Caco-2 (cell line): ENCODE results near the gene PPP1R2. TPM values are rescaled to one million over a fixed set of nuclear protein-coding genes. Genes with fewer than 3 reads are reported as not detected.
"Not testable (repeated sequence)": the region's sequence is repeated elsewhere in the genome, so short reads cannot be mapped to it uniquely, and the experiment has no call there.

Experiments
- BruUV-seq: library from RNA; stranded (reverse); fragments of 400-500 nt; replicated peaks from 2 replicates; lab custom pipeline; 2021; lab: Mats Ljungman, UMichigan
- CTCF ChIA-PET: fragments of 300-600 bp; sonication (Branson Sonifier 250); formaldehyde crosslinking; loops from one replicate; lab custom pipeline; 2022; ENCODE audit warnings: antibody characterized with exemption; lab: Charles Lee
- POLR2A ChIA-PET: fragments of 300-600 bp; sonication (Branson Sonifier 250); formaldehyde crosslinking; loops from one replicate; lab custom pipeline; 2022; ENCODE audit warnings: antibody characterized with exemption; lab: Charles Lee
- DNase-seq, 2 experiments: peaks; one replicate each; pipeline versions ENCODE4 v3.0.0 to v3.0.0-alpha.2; 2020 to 2022
- H3K27me3 ChIP-seq: replicated peaks from 2 replicates; pipeline ENCODE4 v1.6.0; 2011; ENCODE audit warnings: low read length; ENCODE audit not compliant: control insufficient read depth, insufficient read depth
- H3K36me3 ChIP-seq: 2 replicates; pipeline ENCODE4 v1.5.1; 2011; ENCODE audit warnings: low read length; ENCODE audit not compliant: control insufficient read depth, insufficient read depth
- H3K4me1 ChIP-seq: fragments of 250-450 bp; sonication (Bioruptor Pico); 2 replicates; pipeline ENCODE4 v1.5.1; 2020; ENCODE audit warnings: mild to moderate bottlenecking
- H3K4me3 ChIP-seq: 2 replicates; pipeline ENCODE4 v1.5.1; 2011; ENCODE audit warnings: low read depth, mild to moderate bottlenecking, control low read depth, low read length
- H3K9me3 ChIP-seq: fragments of 250-450 bp; sonication (Bioruptor Pico); 2 replicates; pipeline ENCODE4 v1.5.1; 2020; ENCODE audit warnings: mild to moderate bottlenecking, moderate library complexity
- H3K27ac Mint-ChIP-seq: one replicate; pipeline ENCODE4 v1.8.0; 2022; ENCODE audit warnings: mixed read lengths; ENCODE audit not compliant: unreplicated experiment
- H3K27me3 Mint-ChIP-seq: one replicate; pipeline ENCODE4 v1.8.0; 2022; ENCODE audit warnings: mixed read lengths; ENCODE audit not compliant: insufficient read depth, unreplicated experiment
- H3K36me3 Mint-ChIP-seq: one replicate; pipeline ENCODE4 v1.8.0; 2022; ENCODE audit warnings: mild to moderate bottlenecking, mixed read lengths; ENCODE audit not compliant: insufficient read depth, unreplicated experiment
- H3K4me1 Mint-ChIP-seq: one replicate; pipeline ENCODE4 v1.8.0; 2022; ENCODE audit warnings: low read depth, mixed read lengths; ENCODE audit not compliant: unreplicated experiment
- H3K4me3 Mint-ChIP-seq: one replicate; pipeline ENCODE4 v1.8.0; 2022; ENCODE audit warnings: mild to moderate bottlenecking, moderate library complexity, mixed read lengths; ENCODE audit not compliant: unreplicated experiment
- H3K9me3 Mint-ChIP-seq: one replicate; pipeline ENCODE4 v1.8.0; 2022; ENCODE audit warnings: mixed read lengths; ENCODE audit not compliant: unreplicated experiment
- CTCF ChIP-seq, 2 experiments: fragments of 200-600 bp in 1 of 2; IDR thresholded peaks; 1 replicate in 1 of 2; 2 replicates in 1 of 2; pipeline versions ENCODE4 v1.5.1 to v1.8.0; 2011 to 2022; ENCODE audit warnings: antibody characterized with exemption in 1 of 2, control low read depth in 1 of 2, inconsistent platforms in 1 of 2, low read depth in 1 of 2, low read length in 1 of 2, mild to moderate bottlenecking in 1 of 2, moderate library complexity in 1 of 2; ENCODE audit not compliant: insufficient read depth in 1 of 2, severe bottlenecking in 1 of 2, unreplicated experiment in 1 of 2
- intact Hi-C: fragments of 100-400 bp; cut with micrococcal nuclease; formaldehyde crosslinking; loops from one replicate; pipeline ENCODE4 v1.10.0; 2022; ENCODE audit not compliant: unreplicated experiment
- total RNA-seq: library from RNA; stranded (reverse); gene quantifications from 2 replicates; pipeline ENCODE4 v1.2.3, GENCODE V29; 2022

Gene PPP1R2
- total RNA-seq, 1 experiment from 2014 or later: 150 TPM

- no peaks in the 10 kb centered on the region for H3K4me1 Mint-ChIP-seq
- Histone ChIP-seq H3K27me3 (no peaks in the 10 kb centered on the region), H3K4me1 (no peaks in the 10 kb centered on the region), H3K4me3 (no peak overlapping the region), H3K9me3 (no peaks in the 10 kb centered on the region), H3K36me3 (0 out of 2 replicates have a peak, but pooled peaks cover 2% of the 10 kb centered on the region)
- CTCF ChIA-PET: interaction anchor here (0.6 to 0.7 kb wide), 2 partner anchors 240 to 245 kb away, joined by 3 read pairs; partner anchors contain the start of gene XXYLT1
- no peak overlapping the region for H3K4me3 Mint-ChIP-seq
- no peak for TF ChIP-seq CTCF (IDR thresholded peaks at IDR 0.05; ENCODE audit: insufficient read depth in 1 of 2, low read depth in 1 of 2, low read length in 1 of 2, severe bottlenecking in 1 of 2, unreplicated experiment in 1 of 2)
- H3K9me3 Mint-ChIP-seq: no peaks in the 10 kb centered on the region
- POLR2A ChIA-PET: interaction anchor here (0.6 kb wide), 2 partner anchors 359 to 517 kb away, joined by 4 read pairs; no protein-coding TSS in a partner anchor
- H3K36me3 Mint-ChIP-seq: peaks cover 70% of the 10 kb centered on the region
- intact Hi-C loops: no loop called here
- H3K27ac Mint-ChIP-seq: no peak overlapping the region
- no peaks in the 10 kb centered on the region for H3K27me3 Mint-ChIP-seq
- no peak for DNase-seq
- no TSS peak for BruUV-seq
Observed at GRCh38 chr3:195511136-195511535, 32.0 kb downstream of the PPP1R2 start.

GRCh38 chr3:195508185-195508584 is 34.9 kb downstream of the PPP1R2 start:
- DNase-seq: no peak
- CTCF ChIA-PET: no interaction called here
- no TSS peak for BruUV-seq

GRCh38 chr3:195475614-195476013 is 67.5 kb downstream of the PPP1R2 start:
- H3K9me3 ChIP-seq: no peaks in the 10 kb centered on the region
- no peaks in the 10 kb centered on the region for H3K27me3 ChIP-seq
- BruUV-seq: no TSS peak
- no peaks in the 10 kb centered on the region for H3K4me1 ChIP-seq
- Mint-ChIP-seq H3K27ac (no peak overlapping the region), H3K36me3 (no peaks in the 10 kb centered on the region), H3K4me3 (no peak overlapping the region), H3K4me1 (peaks cover 10% of the 10 kb centered on the region), H3K27me3 (no peaks in the 10 kb centered on the region), H3K9me3 (no peaks in the 10 kb centered on the region)
- H3K36me3 ChIP-seq: no peaks in the 10 kb centered on the region
- H3K4me3 ChIP-seq: no peak overlapping the region
- POLR2A ChIA-PET: no interaction called here
- intact Hi-C loops: no loop called here
- CTCF ChIA-PET: no interaction called here
- no peak for DNase-seq
- no peak for TF ChIP-seq CTCF (IDR thresholded peaks at IDR 0.05; ENCODE audit: insufficient read depth in 1 of 2, low read depth in 1 of 2, low read length in 1 of 2, severe bottlenecking in 1 of 2, unreplicated experiment in 1 of 2)

More at GRCh38 chr3:195508185-195508584, 34.9 kb downstream of the PPP1R2 start:
- Histone ChIP-seq H3K36me3 (0 out of 2 replicates have a peak, but pooled peaks cover 2% of the 10 kb centered on the region), H3K27me3 (no peaks in the 10 kb centered on the region), H3K4me1 (no peaks in the 10 kb centered on the region), H3K4me3 (no peak overlapping the region), H3K9me3 (no peaks in the 10 kb centered on the region)
- H3K27me3 Mint-ChIP-seq: no peaks in the 10 kb centered on the region
- no peak overlapping the region for H3K27ac Mint-ChIP-seq
- intact Hi-C loops: no loop called here
- TF ChIP-seq CTCF (IDR thresholded peaks at IDR 0.05; ENCODE audit: insufficient read depth in 1 of 2, low read depth in 1 of 2, low read length in 1 of 2, severe bottlenecking in 1 of 2, unreplicated experiment in 1 of 2): no peak
- POLR2A ChIA-PET: interaction anchor here (0.6 kb wide), 1 partner anchor 34 kb away, joined by 3 read pairs; no protein-coding TSS in a partner anchor
- H3K4me3 Mint-ChIP-seq: no peak overlapping the region
- H3K4me1 Mint-ChIP-seq: no peaks in the 10 kb centered on the region
- H3K36me3 Mint-ChIP-seq: peaks cover 40% of the 10 kb centered on the region
- no peaks in the 10 kb centered on the region for H3K9me3 Mint-ChIP-seq

- H3K9me3 Mint-ChIP-seq, intact Hi-C loops, H3K36me3 ChIP-seq, H3K27ac Mint-ChIP-seq, H3K36me3 Mint-ChIP-seq, POLR2A ChIA-PET, DNase-seq, CTCF ChIA-PET, H3K9me3 ChIP-seq, H3K27me3 ChIP-seq, H3K4me3 Mint-ChIP-seq, H3K4me3 ChIP-seq, H3K27me3 Mint-ChIP-seq, H3K4me1 ChIP-seq, BruUV-seq: not testable (repeated sequence)
- peaks cover 10% of the 10 kb centered on the region for H3K4me1 Mint-ChIP-seq
Observed at GRCh38 chr3:195475116-195475515, 68.0 kb downstream of the PPP1R2 start.
